HepG2 (cell line): Measurements from ENCODE around the gene PEX3. TPM values are rescaled to one million over a fixed set of nuclear protein-coding genes. Genes with fewer than 3 reads are reported as not detected.

ENCODE experiments used
- AGO1 ChIP-seq: fragments of 200-400 bp; formaldehyde crosslinking; IDR thresholded peaks from 2 replicates; pipeline ENCODE4 v1.6.1; 2017; ENCODE audit warnings: mild to moderate bottlenecking, low read depth, low read length, moderate library complexity; ENCODE audit not compliant: poor library complexity, severe bottlenecking
- CBX5 ChIP-seq: sonication (generic); formaldehyde crosslinking; IDR thresholded peaks from 2 replicates; pipeline ENCODE4 v1.4.0; 2020; ENCODE audit warnings: missing genetic modification reagents, borderline replicate concordance
- CCAR2 ChIP-seq: fragments of 200-400 bp; formaldehyde crosslinking; optimal IDR thresholded peaks from 2 replicates; pipeline ENCODE3; 2018; ENCODE audit warnings: low read depth, mild to moderate bottlenecking, low read length, moderate library complexity
- DNMT3B ChIP-seq: conservative IDR thresholded peaks from 2 replicates; pipeline ENCODE4 v1.6.1; 2016; ENCODE audit warnings: missing biosample characterization, control low read depth
- ETV6 ChIP-seq: sonication (generic); formaldehyde crosslinking; conservative IDR thresholded peaks from 2 replicates; pipeline ENCODE4 v1.4.0; 2020; ENCODE audit warnings: missing genetic modification reagents
- KDM3A ChIP-seq: IDR thresholded peaks from 2 replicates; pipeline ENCODE4 v1.6.1; 2018; ENCODE audit warnings: low read depth, missing compliant biosample characterization
- NAIF1 ChIP-seq: sonication (generic); formaldehyde crosslinking; IDR thresholded peaks from 2 replicates; pipeline ENCODE4 v1.5.0; 2020; ENCODE audit warnings: mild to moderate bottlenecking, missing genetic modification reagents, borderline replicate concordance
- NR2F2 ChIP-seq: IDR thresholded peaks from 2 replicates; pipeline ENCODE4 v1.6.1; 2012; ENCODE audit warnings: low read depth, inconsistent platforms, borderline replicate concordance
- PHF5A ChIP-seq: IDR thresholded peaks from one replicate; pipeline ENCODE4 v1.6.1; 2018; ENCODE audit warnings: low read depth, missing genetic modification reagents; ENCODE audit not compliant: unreplicated experiment
- RNF219 ChIP-seq: sonication (generic); formaldehyde crosslinking; IDR thresholded peaks from 2 replicates; pipeline ENCODE4 v1.5.0; 2020; ENCODE audit warnings: mild to moderate bottlenecking, missing genetic modification reagents
- SIX1 ChIP-seq: sonication (generic); formaldehyde crosslinking; IDR thresholded peaks from 2 replicates; pipeline ENCODE4 v1.4.0; 2020; ENCODE audit warnings: missing genetic modification reagents, borderline replicate concordance
- SKI ChIP-seq: fragments of 450-650 bp; IDR thresholded peaks from one replicate; pipeline ENCODE4 v1.6.1; 2018; ENCODE audit warnings: mild to moderate bottlenecking; ENCODE audit not compliant: partially characterized antibody
- TIGD3 ChIP-seq: sonication (generic); formaldehyde crosslinking; IDR thresholded peaks from 2 replicates; pipeline ENCODE4 v1.5.1; 2020; ENCODE audit warnings: mild to moderate bottlenecking, missing genetic modification reagents, borderline replicate concordance
- ZNF251 ChIP-seq: sonication (generic); formaldehyde crosslinking; IDR thresholded peaks from 2 replicates; pipeline ENCODE4 v1.9.0; 2021; ENCODE audit warnings: mild to moderate bottlenecking, missing genetic modification reagents
- polyA plus RNA-seq, 8 experiments: library from polyadenylated mRNA; depleted of rRNA in 3 of 8; stranded (reverse) in 7 of 8; unstranded in 1 of 8; fragments of >200 nt; fragmentation: Illumina TruSeq in 4 of 8; extraction: Trizol in 4 of 8; gene quantifications; 2 replicates each; pipeline versions ENCODE4 v1.2.1 to v1.2.3, GENCODE V29; 2011 to 2016; ENCODE audit warnings: low read depth in 4 of 8, missing spikeins in 1 of 8, mixed read lengths in 1 of 8; ENCODE audit not compliant: insufficient read depth in 1 of 8
- total RNA-seq, 5 experiments: library from RNA; depleted of rRNA; stranded (reverse); fragments of >200 nt; fragmentation: Illumina TruSeq; extraction: Trizol; gene quantifications; 2 replicates each; pipeline ENCODE4 v1.2.3, GENCODE V29; 2016; ENCODE audit warnings: low read depth in 1 of 5
- TF ChIP-seq, protein P1 (sequence below): sonication (generic); formaldehyde crosslinking; IDR thresholded peaks from 2 replicates; pipeline ENCODE4 v1.4.0; 2020; ENCODE audit warnings: missing genetic modification reagents
- TF ChIP-seq, protein P2 (sequence below): fragments of 450-650 bp; IDR thresholded peaks from 2 replicates; pipeline ENCODE4 v1.6.1; 2017

Gene PEX3
- total and polyA plus RNA-seq, 2 of the 13 experiments (the other 11 are each of a cell fraction or from before 2014, with no cell fraction given), result 30.9 to 40.8 TPM

- TF ChIP-seq, protein P1, sequence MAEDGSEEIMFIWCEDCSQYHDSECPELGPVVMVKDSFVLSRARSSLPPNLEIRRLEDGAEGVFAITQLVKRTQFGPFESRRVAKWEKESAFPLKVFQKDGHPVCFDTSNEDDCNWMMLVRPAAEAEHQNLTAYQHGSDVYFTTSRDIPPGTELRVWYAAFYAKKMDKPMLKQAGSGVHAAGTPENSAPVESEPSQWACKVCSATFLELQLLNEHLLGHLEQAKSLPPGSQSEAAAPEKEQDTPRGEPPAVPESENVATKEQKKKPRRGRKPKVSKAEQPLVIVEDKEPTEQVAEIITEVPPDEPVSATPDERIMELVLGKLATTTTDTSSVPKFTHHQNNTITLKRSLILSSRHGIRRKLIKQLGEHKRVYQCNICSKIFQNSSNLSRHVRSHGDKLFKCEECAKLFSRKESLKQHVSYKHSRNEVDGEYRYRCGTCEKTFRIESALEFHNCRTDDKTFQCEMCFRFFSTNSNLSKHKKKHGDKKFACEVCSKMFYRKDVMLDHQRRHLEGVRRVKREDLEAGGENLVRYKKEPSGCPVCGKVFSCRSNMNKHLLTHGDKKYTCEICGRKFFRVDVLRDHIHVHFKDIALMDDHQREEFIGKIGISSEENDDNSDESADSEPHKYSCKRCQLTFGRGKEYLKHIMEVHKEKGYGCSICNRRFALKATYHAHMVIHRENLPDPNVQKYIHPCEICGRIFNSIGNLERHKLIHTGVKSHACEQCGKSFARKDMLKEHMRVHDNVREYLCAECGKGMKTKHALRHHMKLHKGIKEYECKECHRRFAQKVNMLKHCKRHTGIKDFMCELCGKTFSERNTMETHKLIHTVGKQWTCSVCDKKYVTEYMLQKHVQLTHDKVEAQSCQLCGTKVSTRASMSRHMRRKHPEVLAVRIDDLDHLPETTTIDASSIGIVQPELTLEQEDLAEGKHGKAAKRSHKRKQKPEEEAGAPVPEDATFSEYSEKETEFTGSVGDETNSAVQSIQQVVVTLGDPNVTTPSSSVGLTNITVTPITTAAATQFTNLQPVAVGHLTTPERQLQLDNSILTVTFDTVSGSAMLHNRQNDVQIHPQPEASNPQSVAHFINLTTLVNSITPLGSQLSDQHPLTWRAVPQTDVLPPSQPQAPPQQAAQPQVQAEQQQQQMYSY (CRISPR knock-in tag), result peak; percentile 70; the same call in 1 of the 2 replicates
- TF ChIP-seq RNF219 (CRISPR knock-in tag) (peak; percentile 98; the same call in 1 of the 2 replicates), ZNF251 (CRISPR knock-in tag) (no peak), NAIF1 (CRISPR knock-in tag) (peak; percentile 97), SKI (peak; percentile 84), TIGD3 (CRISPR knock-in tag) (no peak; the same call in 1 of the 2 replicates), ETV6 (CRISPR knock-in tag) (peak; percentile 98), CBX5 (CRISPR knock-in tag) (peak; percentile 100), AGO1 (peak; percentile 88), NR2F2 (peak; percentile 71; the same call in 1 of the 2 replicates), CCAR2 (peak; percentile 100), PHF5A (CRISPR knock-in tag) (peak; percentile 99), KDM3A (CRISPR knock-in tag) (peak; percentile 100), SIX1 (CRISPR knock-in tag) (peak; percentile 80; the same call in 1 of the 2 replicates), DNMT3B (CRISPR knock-in tag) (peak; percentile 82; the same call in 1 of the 2 replicates)
- TF ChIP-seq, protein P2, sequence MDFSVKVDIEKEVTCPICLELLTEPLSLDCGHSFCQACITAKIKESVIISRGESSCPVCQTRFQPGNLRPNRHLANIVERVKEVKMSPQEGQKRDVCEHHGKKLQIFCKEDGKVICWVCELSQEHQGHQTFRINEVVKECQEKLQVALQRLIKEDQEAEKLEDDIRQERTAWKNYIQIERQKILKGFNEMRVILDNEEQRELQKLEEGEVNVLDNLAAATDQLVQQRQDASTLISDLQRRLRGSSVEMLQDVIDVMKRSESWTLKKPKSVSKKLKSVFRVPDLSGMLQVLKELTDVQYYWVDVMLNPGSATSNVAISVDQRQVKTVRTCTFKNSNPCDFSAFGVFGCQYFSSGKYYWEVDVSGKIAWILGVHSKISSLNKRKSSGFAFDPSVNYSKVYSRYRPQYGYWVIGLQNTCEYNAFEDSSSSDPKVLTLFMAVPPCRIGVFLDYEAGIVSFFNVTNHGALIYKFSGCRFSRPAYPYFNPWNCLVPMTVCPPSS, result no peak
These were observed at the start of gene PEX3, which contains the start of gene ADAT2 (continued) for GRCh38 chr6:143450453-143451371.
